ENCODE measurements around the gene IFNL3. TPM values are rescaled to one million over a fixed set of nuclear protein-coding genes. Genes with fewer than 3 reads are reported as not detected.

IFNL3 gene
- total RNA-seq, 4 donors from 2014 or later, result not detected

DNA sequence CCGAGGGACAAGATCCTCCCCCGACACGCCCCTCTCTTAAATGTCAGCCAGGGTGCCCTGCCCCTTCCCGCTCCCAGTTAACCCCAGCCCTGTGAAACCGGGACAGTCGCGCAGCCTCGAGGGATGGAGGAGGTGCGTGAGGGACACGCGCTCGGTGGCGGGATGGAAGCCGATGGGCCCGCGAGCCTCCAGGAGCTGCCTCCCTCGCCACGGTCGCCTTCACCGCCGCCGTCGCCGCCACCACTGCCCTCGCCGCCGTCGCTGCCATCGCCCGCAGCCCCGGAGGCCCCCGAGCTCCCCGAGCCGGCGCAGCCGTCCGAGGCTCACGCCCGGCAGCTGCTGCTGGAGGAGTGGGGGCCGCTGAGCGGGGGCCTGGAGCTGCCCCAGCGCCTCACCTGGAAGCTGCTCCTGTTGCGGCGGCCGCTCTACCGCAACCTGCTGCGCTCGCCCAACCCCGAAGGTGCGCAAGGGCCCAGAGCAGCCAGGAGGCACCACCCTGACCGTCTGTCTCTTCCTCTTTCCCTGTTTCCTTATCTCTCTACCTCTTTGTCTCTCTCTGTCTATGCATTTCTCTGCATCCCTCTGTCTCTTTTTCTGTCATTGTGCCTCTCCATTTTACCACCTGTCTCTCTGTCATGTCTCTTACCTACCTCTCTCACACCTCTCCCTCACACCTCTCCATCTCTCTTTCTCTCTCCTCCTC, 47.8 kb downstream of the IFNL3 start, which contains the start of gene NCCRP1:
NCCRP1 (plus strand) TSS at position 105 of the 703 bp plus-strand sequence; CDS start at position 124, 19 bp downstream.
- DNase-seq (ENCODE audit: low spot score) (no peak), ATAC-seq (ENCODE audit: low FRiP score) (no peak)
- TF ChIP-seq, protein P1, sequence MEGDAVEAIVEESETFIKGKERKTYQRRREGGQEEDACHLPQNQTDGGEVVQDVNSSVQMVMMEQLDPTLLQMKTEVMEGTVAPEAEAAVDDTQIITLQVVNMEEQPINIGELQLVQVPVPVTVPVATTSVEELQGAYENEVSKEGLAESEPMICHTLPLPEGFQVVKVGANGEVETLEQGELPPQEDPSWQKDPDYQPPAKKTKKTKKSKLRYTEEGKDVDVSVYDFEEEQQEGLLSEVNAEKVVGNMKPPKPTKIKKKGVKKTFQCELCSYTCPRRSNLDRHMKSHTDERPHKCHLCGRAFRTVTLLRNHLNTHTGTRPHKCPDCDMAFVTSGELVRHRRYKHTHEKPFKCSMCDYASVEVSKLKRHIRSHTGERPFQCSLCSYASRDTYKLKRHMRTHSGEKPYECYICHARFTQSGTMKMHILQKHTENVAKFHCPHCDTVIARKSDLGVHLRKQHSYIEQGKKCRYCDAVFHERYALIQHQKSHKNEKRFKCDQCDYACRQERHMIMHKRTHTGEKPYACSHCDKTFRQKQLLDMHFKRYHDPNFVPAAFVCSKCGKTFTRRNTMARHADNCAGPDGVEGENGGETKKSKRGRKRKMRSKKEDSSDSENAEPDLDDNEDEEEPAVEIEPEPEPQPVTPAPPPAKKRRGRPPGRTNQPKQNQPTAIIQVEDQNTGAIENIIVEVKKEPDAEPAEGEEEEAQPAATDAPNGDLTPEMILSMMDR (IDR thresholded peaks at IDR 0.05), result no peak

DNA sequence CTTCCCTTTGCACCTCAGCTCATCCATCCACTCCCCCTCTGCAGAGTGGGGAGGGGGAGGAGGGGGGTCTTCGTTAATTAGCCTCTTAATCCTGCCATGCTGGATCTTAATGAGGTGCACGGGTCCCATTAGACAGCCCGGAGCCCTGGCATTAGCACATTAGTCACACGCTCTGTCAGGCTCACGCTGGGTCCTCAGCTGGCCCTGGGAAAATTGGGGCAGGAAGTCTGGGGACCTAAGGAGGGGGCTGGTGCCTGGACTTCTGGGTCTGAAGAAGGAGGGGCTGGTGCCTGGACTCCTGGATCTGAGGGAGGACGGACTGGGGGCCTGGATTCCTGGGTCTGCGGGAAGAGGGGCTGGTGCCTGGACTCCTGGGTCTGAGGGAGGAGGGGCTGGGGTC, 48.5 kb downstream of the IFNL3 start:
- DNase-seq (ENCODE audit: low spot score) (no peak), ATAC-seq (ENCODE audit: low FRiP score) (no peak)
- TF ChIP-seq, protein P1 (IDR thresholded peaks at IDR 0.05), result no peak

DNA sequence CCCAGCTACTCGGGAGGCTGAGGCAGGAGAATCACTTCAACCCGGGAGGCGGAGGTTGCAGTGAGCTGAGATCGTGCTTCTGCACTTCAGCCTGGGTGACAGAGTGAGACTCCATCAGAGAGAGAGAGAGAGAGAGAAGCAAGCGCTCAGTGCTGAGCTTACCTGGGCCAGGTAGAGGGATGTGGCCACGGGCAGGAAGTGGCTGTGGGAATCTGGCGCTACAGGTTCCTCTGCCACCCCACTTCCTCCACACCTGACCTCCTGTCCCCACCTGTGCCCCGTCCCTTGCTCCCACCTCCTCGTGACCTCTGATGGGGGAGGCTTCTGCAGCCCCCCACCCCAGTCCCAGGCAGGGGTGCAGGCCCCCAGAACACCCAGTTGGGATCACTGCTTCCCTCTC, 49.1 kb downstream of the IFNL3 start:
- TF ChIP-seq, protein P1 (IDR thresholded peaks at IDR 0.05), result no peak
- DNase-seq (ENCODE audit: low spot score), result no peak
- no peak for ATAC-seq (ENCODE audit: low FRiP score)

DNA sequence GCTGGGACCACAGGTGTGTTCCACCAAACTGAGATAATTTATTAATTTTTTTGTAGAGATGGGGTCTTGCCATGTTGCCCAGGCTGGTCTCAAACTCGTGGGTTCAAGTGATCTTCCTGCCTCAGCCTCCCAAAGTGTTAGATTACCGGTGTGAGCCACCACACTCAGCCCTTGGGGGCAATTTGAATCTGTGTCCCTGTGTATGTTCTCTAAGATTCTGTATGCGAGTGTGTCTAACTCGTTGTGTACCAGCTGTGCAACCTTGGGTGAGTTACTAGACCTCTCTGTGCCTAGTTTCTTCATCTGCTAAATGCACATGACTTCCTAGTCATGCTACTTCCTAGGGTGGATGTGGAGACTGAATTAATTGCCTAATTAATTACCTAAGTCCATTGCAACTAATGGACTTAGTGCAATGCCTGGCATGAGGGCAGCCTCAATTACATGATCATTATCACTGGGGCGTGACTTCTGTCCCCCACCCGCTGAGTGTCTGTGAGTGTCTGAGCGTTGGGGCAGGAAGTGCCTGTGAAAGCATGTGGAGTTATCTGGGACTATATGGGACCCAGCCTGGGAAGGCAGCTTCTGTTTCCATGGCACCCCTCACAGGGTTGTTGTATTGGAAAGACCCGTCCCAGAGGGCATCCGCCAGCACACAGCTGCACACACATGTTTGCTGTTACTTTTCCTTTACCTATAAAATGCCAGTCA, 49.8 kb downstream of the IFNL3 start:
- DNase-seq (ENCODE audit: low spot score) (no peak), ATAC-seq (ENCODE audit: low FRiP score) (no peak)
- TF ChIP-seq, protein P1 (IDR thresholded peaks at IDR 0.05), result no peak

DNA sequence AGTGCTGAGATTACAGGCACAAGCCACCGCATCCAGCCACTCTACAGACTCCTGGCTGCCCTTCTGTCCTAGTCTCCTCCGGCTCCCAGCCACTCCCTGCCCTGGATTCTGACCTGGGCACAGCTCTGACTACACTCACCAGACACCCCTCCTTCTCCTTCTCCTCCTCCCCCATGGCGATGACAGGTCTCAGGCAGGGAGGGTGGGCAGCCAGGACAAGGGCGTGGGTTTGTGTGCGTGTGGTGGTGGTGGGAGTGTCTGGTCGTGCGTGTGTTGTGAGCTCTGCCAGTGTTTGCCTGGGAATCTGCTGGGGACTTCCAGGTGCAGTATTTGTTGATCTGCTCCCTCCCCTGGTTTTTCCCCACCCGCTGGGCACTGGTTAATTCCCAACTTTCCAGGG, 51.0 kb downstream of the IFNL3 start:
- ATAC-seq (ENCODE audit: low FRiP score) (peak; percentile 79), DNase-seq (ENCODE audit: low spot score) (no peak)
- TF ChIP-seq, protein P1 (IDR thresholded peaks at IDR 0.05), result no peak

Other genes starting within 250 kb of the IFNL3 start
- gene FBXO27, start 212.5 kb downstream of the IFNL3 start, total RNA-seq, result 10 to 100 TPM in 1 of 4 donors, 1 to 10 TPM in 3; 3.2 to 14.6 (median 7.6) TPM
- not detected for gene ACP7, start 160.6 kb downstream of the IFNL3 start, total RNA-seq
- gene PAK4, start 119.2 kb downstream of the IFNL3 start, total RNA-seq, result 1 to 10 TPM; 4.6 to 9.8 (median 6.3) TPM
- gene NCCRP1, start 48.0 kb downstream of the IFNL3 start, total RNA-seq, result under 1 TPM in 1 of 4 donors, not detected in 3; 0.46 TPM
- gene SYCN, start 40.7 kb downstream of the IFNL3 start, total RNA-seq, result not detected
- not detected for gene IFNL4, start 3.9 kb upstream of the IFNL3 start, total RNA-seq
- gene IFNL2, start 23.4 kb upstream of the IFNL3 start, total RNA-seq, result not detected
- not detected for gene IFNL1, start 51.4 kb upstream of the IFNL3 start, total RNA-seq
- gene LRFN1, start 75.9 kb upstream of the IFNL3 start, total RNA-seq, result 1 to 10 TPM in 2 of 4 donors, under 1 TPM in 2; 0.63 to 1.4 (median 1.0) TPM
- gene GMFG, start 91.0 kb upstream of the IFNL3 start, total RNA-seq, result 100 to 1,000 TPM in 1 of 4 donors, 10 to 100 TPM in 3; 31.8 to 126 (median 55.5) TPM
- gene SAMD4B, start 97.4 kb upstream of the IFNL3 start, total RNA-seq, result 10 to 100 TPM; 55.9 to 87.7 (median 73.2) TPM
- 10 to 100 TPM; 29.2 to 60.3 (median 53.3) TPM for gene PAF1, start 146.1 kb upstream of the IFNL3 start, total RNA-seq
- gene MED29, start 146.4 kb upstream of the IFNL3 start, total RNA-seq, result 10 to 100 TPM; 24.5 to 41.3 (median 32.5) TPM
- 100 to 1,000 TPM; 323 to 827 (median 509) TPM for gene ZFP36, start 161.8 kb upstream of the IFNL3 start, total RNA-seq
- gene PLEKHG2, start 167.7 kb upstream of the IFNL3 start, total RNA-seq, result 10 to 100 TPM; 16.5 to 35.3 (median 21.4) TPM
- gene RPS16, start 190.9 kb upstream of the IFNL3 start, total RNA-seq, result 1,000 to 10,000 TPM; 1,153 to 1,681 (median 1,338) TPM
- gene SUPT5H, start 200.6 kb upstream of the IFNL3 start, total RNA-seq, result 100 to 1,000 TPM in 1 of 4 donors, 10 to 100 TPM in 3; 62.2 to 102 (median 73.3) TPM
- 10 to 100 TPM; 36.4 to 65.7 (median 50.3) TPM for gene TIMM50, start 235.8 kb upstream of the IFNL3 start, total RNA-seq